A549 (cell line): ENCODE measurements around the gene ADCYAP1R1. TPM values are rescaled to one million over a fixed set of nuclear protein-coding genes. Genes with fewer than 3 reads are reported as not detected.

ENCODE experiments used
- ATAC-seq, 2 experiments: fragments of 200-7000 bp in 1 of 2; fragments of >200 bp in 1 of 2; cut with Nextera tagmentation in 1 of 2; cut with Tn5 transposase in 1 of 2; 3 replicates each; pipeline versions ENCODE4 v1.8.0 to v1.9.1; 2018 to 2020; ENCODE audit warnings: mild to moderate bottlenecking in 1 of 2, moderate library complexity in 1 of 2
- CTCF ChIA-PET: fragments of 300-600 bp; sonication (Branson Sonifier 250); formaldehyde crosslinking; extraction: SDS; loops from one replicate; lab custom pipeline; 2021; ENCODE audit warnings: antibody characterized with exemption, inconsistent platforms; lab: Yijun Ruan, JAX
- POLR2A ChIA-PET: fragments of 350-600 bp; formaldehyde crosslinking; extraction: SDS; loops from one replicate; lab custom pipeline; 2021; ENCODE audit warnings: antibody characterized with exemption, inconsistent platforms; lab: Yijun Ruan, JAX
- DNase-seq, 2 experiments: peaks; one replicate each; pipeline versions ENCODE4 v3.0.0 to v3.0.0-alpha.2; 2011 to 2016; ENCODE audit warnings: low read depth in 1 of 2, low spot score in 1 of 2
- FAIRE-seq: peaks from 2 replicates; lab custom pipeline; 2011; peaks lifted over from hg19 to GRCh38; lab: Jason Lieb, UNC
- H3K27ac ChIP-seq, 2 experiments: fragments of >200 bp; sonication (Bioruptor Twin); formaldehyde crosslinking; 3 replicates each; pipeline ENCODE4 v1.5.1; 2016 to 2017
- H3K4me1 ChIP-seq: fragments of >200 bp; sonication (Bioruptor Twin); formaldehyde crosslinking; 3 replicates; pipeline ENCODE4 v1.6.1; 2016
- H3K4me2 ChIP-seq: fragments of >200 bp; sonication (Bioruptor Twin); formaldehyde crosslinking; 3 replicates; pipeline ENCODE4 v1.6.1; 2016
- H3K4me3 ChIP-seq: fragments of >200 bp; sonication (Bioruptor Twin); formaldehyde crosslinking; 3 replicates; pipeline ENCODE4 v1.5.1; 2016
- H3K9me3 ChIP-seq: fragments of >200 bp; sonication (Bioruptor Twin); formaldehyde crosslinking; 3 replicates; pipeline ENCODE4 v1.6.1; 2016
- CEBPB ChIP-seq, 2 experiments: fragments of >200 bp in 1 of 2; sonication (Bioruptor Twin) in 1 of 2; formaldehyde crosslinking in 1 of 2; IDR thresholded peaks; 2 replicates each; pipeline ENCODE4 v1.6.1; 2012 to 2016
- EHMT2 ChIP-seq: fragments of 200-600 bp; sonication (generic); IDR thresholded peaks from 2 replicates; pipeline ENCODE4 v1.6.1; 2016; ENCODE audit warnings: antibody characterized with exemption, low read depth, mild to moderate bottlenecking, moderate library complexity
- HOXB13 ChIP-seq: fragments of 250-450 bp; sonication (Bioruptor Pico); IDR thresholded peaks from 2 replicates; pipeline ENCODE4 v1.5.0; 2020; ENCODE audit warnings: low read depth, mild to moderate bottlenecking, moderate library complexity
- JUN ChIP-seq, 2 experiments: fragments of >200 bp; sonication (Bioruptor Twin); formaldehyde crosslinking; IDR thresholded peaks; 2 replicates in 1 of 2; 3 replicates in 1 of 2; pipeline ENCODE4 v1.6.1; 2016 to 2017
- KDM1A ChIP-seq: fragments of 200-600 bp; sonication (generic); IDR thresholded peaks from 2 replicates; pipeline ENCODE4 v1.6.1; 2016; ENCODE audit warnings: low read depth, mild to moderate bottlenecking
- MYC ChIP-seq: IDR thresholded peaks from 2 replicates; pipeline ENCODE4 v1.6.1; 2012; ENCODE audit warnings: mild to moderate bottlenecking, inconsistent platforms, low read length, improper control_type of control experiment, borderline replicate concordance
- NFE2L2 ChIP-seq: fragments of 150-350 bp; conservative IDR thresholded peaks from 2 replicates; pipeline ENCODE4 v1.6.1; 2014; ENCODE audit warnings: low read length
- NPAS2 ChIP-seq: fragments of 250-450 bp; sonication (Bioruptor Pico); IDR thresholded peaks from 2 replicates; pipeline ENCODE4 v1.8.0; 2022; ENCODE audit warnings: mild to moderate bottlenecking, moderate library complexity, borderline replicate concordance
- NR3C1 ChIP-seq: fragments of >200 bp; sonication (Bioruptor Twin); formaldehyde crosslinking; IDR thresholded peaks from 3 replicates; pipeline ENCODE4 v1.6.1; 2017
- PHF8 ChIP-seq: fragments of 200-600 bp; sonication (generic); IDR thresholded peaks from 2 replicates; pipeline ENCODE4 v1.6.1; 2016; ENCODE audit warnings: low read depth, mild to moderate bottlenecking, antibody characterized with exemption, moderate library complexity, borderline replicate concordance
- POLR2A ChIP-seq: IDR thresholded peaks from 2 replicates; pipeline ENCODE4 v1.6.1; 2012; ENCODE audit warnings: mild to moderate bottlenecking, low read length
- POLR2AphosphoS2 ChIP-seq: conservative IDR thresholded peaks from 2 replicates; pipeline ENCODE4 v1.6.1; 2012; ENCODE audit warnings: low read length, improper control_type of control experiment, inconsistent platforms
- SMC3 ChIP-seq: fragments of >200 bp; sonication (Bioruptor Twin); formaldehyde crosslinking; IDR thresholded peaks from 3 replicates; pipeline ENCODE4 v1.6.1; 2018; ENCODE audit warnings: inconsistent platforms
- TP53 ChIP-seq: fragments of 250-450 bp; sonication (Bioruptor Pico); IDR thresholded peaks from 2 replicates; pipeline ENCODE4 v1.5.0; 2021; ENCODE audit warnings: mild to moderate bottlenecking, moderate library complexity
- ZFP36 ChIP-seq: fragments of 450-650 bp; IDR thresholded peaks from 2 replicates; pipeline ENCODE4 v1.6.1; 2014; ENCODE audit warnings: borderline replicate concordance; ENCODE audit not compliant: partially characterized antibody
- WGBS: methylation state at CpG from one replicate; pipeline ENCODE4 v1.1.6; 2017; ENCODE audit errors: missing lambda C conversion rate; 5-methylcytosine and 5-hydroxymethylcytosine counted together
- polyA plus RNA-seq, 4 experiments: library from polyadenylated mRNA; depleted of rRNA in 3 of 4; stranded (reverse); fragments of >200 nt; fragmentation: RNase III in 1 of 4; extraction: RNeasy Plus Mini Kit Qiagen cat#74134 plus additional on column Dnase treatment in 1 of 4; gene quantifications; 2 replicates in 3 of 4; 3 replicates in 1 of 4; pipeline ENCODE4 v1.2.3, GENCODE V29; 2011 to 2017
- TF ChIP-seq, protein P1 (sequence below): fragments of >200 bp; sonication (Bioruptor Twin); formaldehyde crosslinking; IDR thresholded peaks from 2 replicates; pipeline ENCODE4 v1.6.1; 2016
- TF ChIP-seq, protein P2 (sequence below): IDR thresholded peaks from 2 replicates; pipeline ENCODE4 v1.6.1; 2012

The ADCYAP1R1 gene
- polyA plus RNA-seq, 2 of the 4 experiments (the other 2 are of a cell fraction): 0.01 TPM; not detected in 1

DNA sequence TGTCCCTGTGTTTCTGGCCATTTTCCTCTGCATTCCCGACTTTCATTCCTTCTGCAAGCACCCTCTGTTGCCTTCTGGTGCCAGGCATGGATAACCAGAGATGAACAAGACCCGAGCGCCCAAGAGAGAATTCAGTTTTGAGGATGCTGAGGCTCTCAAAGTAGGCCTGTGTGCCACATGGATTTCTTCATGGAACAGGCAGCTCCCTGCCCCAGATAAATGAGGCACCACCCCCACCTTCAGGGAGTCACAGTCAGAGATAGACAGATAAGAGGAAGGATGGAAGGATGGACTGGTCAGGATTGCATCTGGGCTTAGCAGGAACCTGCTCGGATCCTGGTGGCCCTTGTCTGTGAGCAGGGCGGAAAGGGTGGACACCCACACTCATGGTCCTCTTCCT is 49.4 kb downstream of the ADCYAP1R1 start:
- Histone ChIP-seq H3K27ac (no peak overlapping the region), H3K4me2 (no peak overlapping the region), H3K4me1 (no peaks in the 10 kb centered on the region), H3K4me3 (no peak overlapping the region), H3K9me3 (no peaks in the 10 kb centered on the region)
- FAIRE-seq: no peak
- ChIA-PET CTCF (interaction anchor here (0.8 to 13.4 kb wide), 4 partner anchors 11 to 118 kb away, joined by 3 to 141 read pairs (median 4); no protein-coding TSS in a partner anchor), POLR2A (no interaction called here)
- DNase-seq: no peak
- ATAC-seq: no peak
- no peak for TF ChIP-seq JUN (IDR thresholded peaks at IDR 0.05)
- TF ChIP-seq PHF8: no peak
- TF ChIP-seq MYC: no peak
- TF ChIP-seq SMC3: no peak
- TF ChIP-seq, protein P1, sequence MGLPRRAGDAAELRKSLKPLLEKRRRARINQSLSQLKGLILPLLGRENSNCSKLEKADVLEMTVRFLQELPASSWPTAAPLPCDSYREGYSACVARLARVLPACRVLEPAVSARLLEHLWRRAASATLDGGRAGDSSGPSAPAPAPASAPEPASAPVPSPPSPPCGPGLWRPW: no peak
- no peak for TF ChIP-seq NPAS2 (CRISPR knock-in tag)
- TF ChIP-seq POLR2A: no peak
- TF ChIP-seq TP53 (CRISPR knock-in tag): no peak
- no peak for TF ChIP-seq POLR2AphosphoS2
- WGBS: 58% methylated on average over 5 of the region's 5 CpGs

DNA sequence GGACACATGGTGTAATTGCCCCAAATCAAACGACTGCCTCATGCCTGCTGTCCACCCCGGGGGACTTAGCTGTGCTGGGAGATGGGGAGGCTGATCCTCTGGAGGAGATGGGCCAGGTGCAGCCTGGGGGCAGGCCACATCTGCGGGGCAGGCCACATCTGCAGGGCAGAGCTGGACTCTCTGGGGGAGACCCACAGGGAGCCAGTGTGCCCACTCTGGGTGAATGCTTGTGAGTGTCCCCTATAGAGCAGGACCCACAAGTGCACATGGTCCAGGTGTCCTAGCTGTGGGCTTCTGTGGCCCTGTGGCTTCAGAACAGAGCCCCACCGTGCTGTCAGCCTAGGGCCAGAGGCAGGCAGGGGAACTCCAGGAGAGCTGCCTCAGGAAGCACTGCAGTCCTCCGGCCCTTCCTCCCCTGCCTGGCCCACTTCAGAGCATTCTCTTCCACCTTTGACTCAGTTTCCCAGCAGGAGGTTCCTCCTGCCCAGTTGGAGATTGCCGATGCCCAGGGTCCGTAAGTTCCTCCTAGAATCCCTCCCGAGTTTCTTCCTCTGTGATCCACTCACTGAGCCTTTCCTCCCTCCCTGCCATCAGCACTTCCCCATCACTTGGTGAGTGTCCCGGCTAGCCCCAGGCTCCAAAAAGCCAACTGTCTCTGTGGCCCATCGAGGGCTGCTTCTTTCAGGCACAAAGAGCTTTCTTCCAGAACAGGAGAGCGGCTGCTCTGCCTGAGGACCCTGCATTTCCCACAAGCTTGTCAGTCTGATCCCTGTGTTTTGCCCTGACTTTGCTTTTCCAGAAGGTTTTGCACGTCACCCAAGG is 50.3 kb downstream of the ADCYAP1R1 start:
- POLR2A ChIA-PET: no interaction called here
- no peak for DNase-seq
- no peak overlapping the region for H3K4me3 ChIP-seq
- no peaks in the 10 kb centered on the region for H3K9me3 ChIP-seq
- TF ChIP-seq CEBPB (IDR thresholded peaks at IDR 0.05): no peak
- no peak for TF ChIP-seq EHMT2
- no peaks in the 10 kb centered on the region for H3K4me1 ChIP-seq
- H3K27ac ChIP-seq: no peak overlapping the region
- WGBS: 41% methylated on average over 11 of the region's 12 CpGs
- CTCF ChIA-PET: interaction anchor here (0.6 to 13.4 kb wide), 7 partner anchors 10 to 119 kb away, joined by 3 to 141 read pairs (median 4); no protein-coding TSS in a partner anchor
- FAIRE-seq: no peak
- no peak for ATAC-seq
- no peak overlapping the region for H3K4me2 ChIP-seq

DNA sequence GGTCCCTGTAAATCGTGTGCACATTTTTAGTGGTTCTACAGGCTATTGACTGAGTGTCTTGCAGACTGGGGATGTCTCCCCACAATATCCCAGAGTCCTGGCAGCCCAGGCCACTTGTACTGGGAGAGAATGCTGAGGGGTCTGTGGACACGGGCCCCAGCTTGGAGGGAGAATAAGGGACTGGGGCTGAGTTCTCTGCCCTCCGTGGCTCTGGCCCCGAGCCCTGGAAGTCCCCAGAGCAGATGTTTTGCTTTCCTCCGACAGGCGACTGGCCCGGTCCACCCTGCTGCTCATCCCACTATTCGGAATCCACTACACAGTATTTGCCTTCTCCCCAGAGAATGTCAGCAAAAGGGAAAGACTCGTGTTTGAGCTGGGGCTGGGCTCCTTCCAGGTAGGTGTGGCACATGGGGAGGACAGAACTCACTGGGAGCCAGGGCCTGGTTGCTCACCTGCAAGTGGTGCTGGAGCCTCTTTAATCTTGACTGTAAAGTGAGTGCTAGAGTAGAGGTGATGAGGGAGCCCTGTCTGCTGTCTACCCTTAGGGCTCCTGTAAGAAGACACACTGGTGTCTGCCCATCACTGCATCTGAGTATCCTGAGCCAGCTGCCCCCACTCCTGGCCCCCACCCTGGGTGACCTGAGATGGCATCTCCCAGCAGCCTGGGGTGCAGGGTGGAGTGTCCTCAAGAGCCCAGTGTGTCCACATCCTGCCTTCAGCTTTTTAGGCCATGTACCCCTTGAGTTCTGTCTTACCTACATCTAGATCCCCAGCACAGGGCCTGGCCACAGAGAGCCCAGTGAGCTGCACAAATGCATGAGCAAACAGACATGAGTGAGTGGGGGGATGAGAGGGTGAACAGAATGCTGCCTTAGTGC is 51.1 kb downstream of the ADCYAP1R1 start:
- H3K4me2 ChIP-seq: no peak overlapping the region
- FAIRE-seq: no peak
- no peak for TF ChIP-seq NR3C1
- TF ChIP-seq ZFP36: no peak
- TF ChIP-seq HOXB13 (CRISPR knock-in tag): no peak
- TF ChIP-seq, protein P2, sequence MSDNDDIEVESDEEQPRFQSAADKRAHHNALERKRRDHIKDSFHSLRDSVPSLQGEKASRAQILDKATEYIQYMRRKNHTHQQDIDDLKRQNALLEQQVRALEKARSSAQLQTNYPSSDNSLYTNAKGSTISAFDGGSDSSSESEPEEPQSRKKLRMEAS: no peak

DNA sequence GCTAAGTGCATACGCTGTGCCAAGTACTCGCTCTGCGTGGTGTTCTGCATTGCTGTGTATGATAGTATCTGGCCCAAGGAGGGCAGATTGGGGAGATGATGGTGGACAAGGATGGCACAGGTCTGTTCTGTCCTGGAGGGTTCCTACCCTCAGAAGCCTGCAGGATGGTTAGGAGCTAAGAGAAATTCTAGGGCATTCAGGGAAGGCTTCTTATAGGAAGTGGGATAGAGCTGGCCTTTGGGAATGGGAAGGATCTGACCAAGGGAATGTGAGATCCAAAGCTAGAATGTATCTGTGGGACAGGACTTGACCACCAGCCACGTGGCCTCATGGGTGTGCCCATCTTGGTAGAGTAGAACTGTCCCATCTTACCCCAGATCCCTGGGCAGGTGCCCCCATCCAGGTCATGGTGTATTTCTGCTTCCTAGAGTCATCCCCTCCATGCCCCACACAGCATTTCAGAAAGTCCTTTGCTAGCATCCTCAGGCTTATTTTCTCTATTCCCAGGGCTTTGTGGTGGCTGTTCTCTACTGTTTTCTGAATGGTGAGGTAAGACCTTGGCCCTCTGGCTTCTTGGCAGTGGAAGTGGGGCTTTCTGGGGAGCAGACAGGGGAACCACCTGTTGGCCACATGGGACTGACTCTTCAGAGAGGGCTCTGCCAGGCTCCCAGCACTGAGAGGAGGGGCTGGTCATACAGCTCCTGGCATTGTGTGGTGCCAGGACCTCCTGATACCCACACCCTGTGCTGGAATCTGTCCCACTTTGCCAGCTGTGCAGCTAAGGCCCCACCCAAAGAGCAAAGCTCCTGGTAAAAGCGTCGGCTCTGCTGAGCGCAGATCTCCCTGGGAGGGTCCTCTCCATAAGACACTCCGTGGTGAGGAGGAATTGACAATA is 52.5 kb downstream of the ADCYAP1R1 start:
- no peak for DNase-seq
- ChIA-PET POLR2A (no interaction called here), CTCF (interaction anchor here (0.8 to 13.4 kb wide), 4 partner anchors 17 to 303 kb away, joined by 3 to 141 read pairs (median 5); no protein-coding TSS in a partner anchor)
- no peaks in the 10 kb centered on the region for H3K9me3 ChIP-seq
- H3K4me2 ChIP-seq: no peak overlapping the region
- no peak for FAIRE-seq
- no peak overlapping the region for H3K27ac ChIP-seq
- TF ChIP-seq NFE2L2 (no peak), KDM1A (no peak)
- WGBS: 35% methylated on average over 8 of the region's 8 CpGs
- no peak for ATAC-seq
- H3K4me3 ChIP-seq: no peak overlapping the region
- H3K4me1 ChIP-seq: no peaks in the 10 kb centered on the region

More for the DNA sequence above, 51.1 kb downstream of the ADCYAP1R1 start:
- ChIA-PET POLR2A (no interaction called here), CTCF (interaction anchor here (0.6 to 13.4 kb wide), 4 partner anchors 19 to 120 kb away, joined by 3 to 141 read pairs (median 6); no protein-coding TSS in a partner anchor)
- DNase-seq (no peak), ATAC-seq (no peak)
- no peak overlapping the region for H3K27ac ChIP-seq
- no peak overlapping the region for H3K4me3 ChIP-seq
- WGBS: 26% methylated on average over 8 of the region's 9 CpGs
- no peaks in the 10 kb centered on the region for H3K4me1 ChIP-seq
- no peaks in the 10 kb centered on the region for H3K9me3 ChIP-seq
